Measurements from ENCODE around the gene RBM11.

Gene RBM11

GRCh38 chr21:14271053-14271452, 55.1 kb downstream of the RBM11 start:
- DNase-seq, result no peak

DNA sequence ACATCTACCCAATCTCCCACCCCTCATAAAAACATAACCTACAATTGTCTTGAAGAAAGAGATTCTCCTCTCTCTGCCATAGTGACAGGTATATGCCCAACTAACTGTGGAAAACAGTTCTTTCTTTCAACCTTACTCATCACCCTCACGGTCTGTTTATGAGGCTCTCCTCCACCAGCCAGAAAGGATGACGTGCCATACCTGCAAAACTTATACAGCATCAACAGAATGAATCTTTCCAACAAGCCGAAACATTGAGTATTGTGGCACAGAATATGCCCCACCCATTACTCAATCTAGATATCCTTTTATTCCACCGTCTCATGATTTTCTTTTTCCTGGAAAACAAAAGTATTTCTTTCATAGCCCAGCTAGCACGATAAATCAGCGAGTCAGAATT, 55.7 kb downstream of the RBM11 start:
- DNase-seq, result no peak

- no peak for DNase-seq
These were observed 58.0 kb downstream of the RBM11 start for GRCh38 chr21:14273736-14274538.

- no peak for DNase-seq
These were observed 59.8 kb downstream of the RBM11 start for GRCh38 chr21:14275702-14276205.

All from fibroblast of skin of abdomen (primary cell).